Gastroesophageal sphincter (tissue), 3 donors: Measurements from ENCODE around the gene SETBP1.

ENCODE experiments used
- CTCF ChIP-seq, 4 experiments: fragments of 200-600 bp in 2 of 4; fragments of 450-650 bp in 2 of 4; sonication (generic) in 1 of 4; IDR thresholded peaks; one replicate each; pipeline ENCODE4 v1.5.1; 2017 to 2019; ENCODE audit warnings: antibody characterized with exemption in 4 of 4, mild to moderate bottlenecking in 2 of 4, moderate library complexity in 2 of 4
- POLR2A ChIP-seq, 2 donors: fragments of 450-650 bp; IDR thresholded peaks; one replicate each; pipeline ENCODE4 v1.6.1; 2017; ENCODE audit warnings: antibody characterized with exemption in 2 of 2, mild to moderate bottlenecking in 2 of 2, moderate library complexity in 1 of 2

GRCh38 chr18:44695503-44695902 lies 14.8 kb downstream of the SETBP1 start:
- TF ChIP-seq CTCF (IDR thresholded peaks at IDR 0.05) (no peak), POLR2A (IDR thresholded peaks at IDR 0.05) (no peak)
